ENCODE results near the gene MRPL50. TPM values are rescaled to one million over a fixed set of nuclear protein-coding genes. Genes with fewer than 3 reads are reported as not detected.

The MRPL50 gene
- total and polyA plus RNA-seq, 8 donors = 10.2 to 24.6 (median 21.5) TPM

GRCh38 chr9:101432171-101432570 lies 33.8 kb upstream of the MRPL50 start:
- DNase-seq = no peak
- no peak for ATAC-seq
- Histone ChIP-seq H3K9me3 (no peaks in the 10 kb centered on the region), H3K4me1 (no peaks in the 10 kb centered on the region), H3K27ac (no peak overlapping the region), H3K36me3 (no peaks in the 10 kb centered on the region), H3K4me3 (no peak overlapping the region), H3K27me3 (no peaks in the 10 kb centered on the region)
- intact Hi-C loops (cut with DNase I) = no loop called here
- TF ChIP-seq CTCF (IDR thresholded peaks at IDR 0.05) = no peak

GRCh38 chr9:101429736-101430135 lies 31.3 kb upstream of the MRPL50 start:
- intact Hi-C loops (cut with DNase I) = no loop called here
- H3K4me3 ChIP-seq = no peak overlapping the region
- H3K36me3 ChIP-seq = no peaks in the 10 kb centered on the region
- H3K4me1 ChIP-seq = no peaks in the 10 kb centered on the region
- TF ChIP-seq CTCF (IDR thresholded peaks at IDR 0.05) = no peak
- no peak for ATAC-seq
- H3K27me3 ChIP-seq = no peaks in the 10 kb centered on the region
- H3K9me3 ChIP-seq = no peaks in the 10 kb centered on the region
- DNase-seq = no peak
- H3K27ac ChIP-seq = no peak overlapping the region

GRCh38 chr9:101428909-101429308 lies 30.5 kb upstream of the MRPL50 start:
- no peak overlapping the region for H3K27ac ChIP-seq
- no peaks in the 10 kb centered on the region for H3K9me3 ChIP-seq
- no peak for TF ChIP-seq CTCF (IDR thresholded peaks at IDR 0.05)
- H3K36me3 ChIP-seq = no peaks in the 10 kb centered on the region
- intact Hi-C loops (cut with DNase I) = no loop called here
- DNase-seq (no peak), ATAC-seq (no peak)
- H3K4me3 ChIP-seq = no peak overlapping the region
- H3K4me1 ChIP-seq = no peaks in the 10 kb centered on the region
- no peaks in the 10 kb centered on the region for H3K27me3 ChIP-seq

- H3K4me1 ChIP-seq = no peaks in the 10 kb centered on the region
- no peak for DNase-seq
- no peaks in the 10 kb centered on the region for H3K9me3 ChIP-seq
- ATAC-seq = no peak
- TF ChIP-seq CTCF (IDR thresholded peaks at IDR 0.05) = no peak
- intact Hi-C loops (cut with DNase I) = no loop called here
- H3K4me3 ChIP-seq = no peak overlapping the region
- no peak overlapping the region for H3K27ac ChIP-seq
- H3K36me3 ChIP-seq = no peaks in the 10 kb centered on the region
- no peaks in the 10 kb centered on the region for H3K27me3 ChIP-seq
Observed at GRCh38 chr9:101427957-101428655, 29.7 kb upstream of the MRPL50 start.

DNA sequence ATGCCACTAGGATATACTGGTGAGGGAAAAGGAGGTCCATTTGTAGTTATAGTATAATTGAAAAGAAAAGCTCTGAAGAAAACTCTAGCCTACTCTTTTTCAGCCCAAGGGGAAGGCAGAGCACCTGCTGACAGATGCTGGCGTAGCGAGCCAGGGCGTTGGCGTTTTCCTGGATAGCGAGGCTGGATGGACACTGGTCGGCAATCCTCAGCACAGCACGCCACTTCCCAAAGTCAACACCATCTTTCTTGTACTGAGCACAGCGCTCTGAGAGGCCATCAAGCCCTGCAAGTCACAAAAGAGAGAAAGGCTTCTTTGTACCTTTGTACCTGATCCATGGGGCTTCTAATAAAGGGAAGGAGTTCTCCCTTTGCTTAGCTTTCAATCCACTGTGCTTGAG lies 28.9 kb upstream of the MRPL50 start:
- no peaks in the 10 kb centered on the region for H3K27me3 ChIP-seq

More for the DNA sequence above, 28.9 kb upstream of the MRPL50 start:
- no peaks in the 10 kb centered on the region for H3K9me3 ChIP-seq
- ATAC-seq (no peak), DNase-seq (no peak)
- no peak overlapping the region for H3K27ac ChIP-seq
- no peak for TF ChIP-seq CTCF (IDR thresholded peaks at IDR 0.05)
- intact Hi-C loops (cut with DNase I) = no loop called here
- no peak overlapping the region for H3K4me3 ChIP-seq
- no peaks in the 10 kb centered on the region for H3K4me1 ChIP-seq
- no peaks in the 10 kb centered on the region for H3K36me3 ChIP-seq
